ENCODE measurements around the gene PON3.

DNA sequence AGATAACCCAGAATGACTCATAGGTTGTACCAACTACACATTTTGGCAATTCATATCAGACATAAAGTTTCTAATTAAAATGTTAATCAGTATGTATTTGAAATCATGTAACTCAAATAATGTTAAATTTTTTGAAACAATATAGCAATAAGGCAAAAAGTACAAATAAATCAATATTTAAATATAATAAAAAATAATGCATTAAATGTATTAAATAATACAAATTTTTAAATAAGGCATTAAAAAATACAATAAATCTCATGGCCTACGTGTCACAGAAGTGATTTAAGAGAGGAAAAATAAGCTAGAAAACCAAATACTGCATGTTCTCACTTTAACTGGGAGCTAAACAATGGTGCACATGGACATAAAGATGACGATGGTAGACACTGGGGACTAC is 29.5 kb upstream of the PON3 start:
- TF ChIP-seq, protein P1, sequence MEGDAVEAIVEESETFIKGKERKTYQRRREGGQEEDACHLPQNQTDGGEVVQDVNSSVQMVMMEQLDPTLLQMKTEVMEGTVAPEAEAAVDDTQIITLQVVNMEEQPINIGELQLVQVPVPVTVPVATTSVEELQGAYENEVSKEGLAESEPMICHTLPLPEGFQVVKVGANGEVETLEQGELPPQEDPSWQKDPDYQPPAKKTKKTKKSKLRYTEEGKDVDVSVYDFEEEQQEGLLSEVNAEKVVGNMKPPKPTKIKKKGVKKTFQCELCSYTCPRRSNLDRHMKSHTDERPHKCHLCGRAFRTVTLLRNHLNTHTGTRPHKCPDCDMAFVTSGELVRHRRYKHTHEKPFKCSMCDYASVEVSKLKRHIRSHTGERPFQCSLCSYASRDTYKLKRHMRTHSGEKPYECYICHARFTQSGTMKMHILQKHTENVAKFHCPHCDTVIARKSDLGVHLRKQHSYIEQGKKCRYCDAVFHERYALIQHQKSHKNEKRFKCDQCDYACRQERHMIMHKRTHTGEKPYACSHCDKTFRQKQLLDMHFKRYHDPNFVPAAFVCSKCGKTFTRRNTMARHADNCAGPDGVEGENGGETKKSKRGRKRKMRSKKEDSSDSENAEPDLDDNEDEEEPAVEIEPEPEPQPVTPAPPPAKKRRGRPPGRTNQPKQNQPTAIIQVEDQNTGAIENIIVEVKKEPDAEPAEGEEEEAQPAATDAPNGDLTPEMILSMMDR (IDR thresholded peaks at IDR 0.05): no peak
- TF ChIP-seq EZH2 (IDR thresholded peaks at IDR 0.05) (no peak), EZH2phosphoT487 (IDR thresholded peaks at IDR 0.05) (no peak)

Data from neural progenitor cell (in vitro differentiated cells).